Choroid plexus epithelial cell (primary cell): ENCODE data around the gene CISD3.

Experiments
- DNase-seq: peaks from one replicate; pipeline ENCODE4 v3.0.0-alpha.2; 2010; ENCODE audit warnings: low read depth
- H3K4me3 ChIP-seq: 2 replicates; pipeline ENCODE4 v1.5.1; 2011; ENCODE audit warnings: low read depth, mild to moderate bottlenecking, control low read depth, low read length, moderate library complexity
- TF ChIP-seq, protein P1 (sequence below): conservative IDR thresholded peaks from 2 replicates; pipeline ENCODE4 v1.5.1; 2011; ENCODE audit warnings: low read depth, mild to moderate bottlenecking, control low read depth, inconsistent platforms, low read length, moderate library complexity

The CISD3 gene

GRCh38 chr17:38761612-38762011 lies 31.5 kb downstream of the CISD3 start:
- peak; percentile 58 for DNase-seq
- TF ChIP-seq, protein P1, sequence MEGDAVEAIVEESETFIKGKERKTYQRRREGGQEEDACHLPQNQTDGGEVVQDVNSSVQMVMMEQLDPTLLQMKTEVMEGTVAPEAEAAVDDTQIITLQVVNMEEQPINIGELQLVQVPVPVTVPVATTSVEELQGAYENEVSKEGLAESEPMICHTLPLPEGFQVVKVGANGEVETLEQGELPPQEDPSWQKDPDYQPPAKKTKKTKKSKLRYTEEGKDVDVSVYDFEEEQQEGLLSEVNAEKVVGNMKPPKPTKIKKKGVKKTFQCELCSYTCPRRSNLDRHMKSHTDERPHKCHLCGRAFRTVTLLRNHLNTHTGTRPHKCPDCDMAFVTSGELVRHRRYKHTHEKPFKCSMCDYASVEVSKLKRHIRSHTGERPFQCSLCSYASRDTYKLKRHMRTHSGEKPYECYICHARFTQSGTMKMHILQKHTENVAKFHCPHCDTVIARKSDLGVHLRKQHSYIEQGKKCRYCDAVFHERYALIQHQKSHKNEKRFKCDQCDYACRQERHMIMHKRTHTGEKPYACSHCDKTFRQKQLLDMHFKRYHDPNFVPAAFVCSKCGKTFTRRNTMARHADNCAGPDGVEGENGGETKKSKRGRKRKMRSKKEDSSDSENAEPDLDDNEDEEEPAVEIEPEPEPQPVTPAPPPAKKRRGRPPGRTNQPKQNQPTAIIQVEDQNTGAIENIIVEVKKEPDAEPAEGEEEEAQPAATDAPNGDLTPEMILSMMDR, result peak; percentile 65
- H3K4me3 ChIP-seq, result no peak overlapping the region

DNA sequence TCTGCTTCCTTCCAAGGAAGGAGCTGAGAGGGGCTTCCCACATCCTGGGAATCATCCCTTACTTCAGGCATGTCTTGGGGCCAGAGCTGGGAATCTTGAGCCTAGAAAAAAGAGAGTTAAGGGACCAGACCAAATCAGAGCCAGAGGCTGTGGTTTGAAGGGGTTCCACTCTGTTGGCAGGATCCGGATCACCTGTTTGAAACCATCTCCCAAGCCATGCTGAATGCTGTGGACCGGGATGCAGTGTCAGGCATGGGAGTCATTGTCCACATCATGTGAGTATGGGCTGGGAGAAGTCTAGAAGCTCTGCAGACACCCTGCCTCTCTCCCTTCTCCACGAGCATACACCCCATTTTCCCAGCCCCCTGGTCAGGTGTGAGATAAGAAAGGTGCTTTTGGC lies 32.1 kb downstream of the CISD3 start:
- TF ChIP-seq, protein P1, result no peak
- H3K4me3 ChIP-seq, result no peak overlapping the region
- DNase-seq, result no peak

DNA sequence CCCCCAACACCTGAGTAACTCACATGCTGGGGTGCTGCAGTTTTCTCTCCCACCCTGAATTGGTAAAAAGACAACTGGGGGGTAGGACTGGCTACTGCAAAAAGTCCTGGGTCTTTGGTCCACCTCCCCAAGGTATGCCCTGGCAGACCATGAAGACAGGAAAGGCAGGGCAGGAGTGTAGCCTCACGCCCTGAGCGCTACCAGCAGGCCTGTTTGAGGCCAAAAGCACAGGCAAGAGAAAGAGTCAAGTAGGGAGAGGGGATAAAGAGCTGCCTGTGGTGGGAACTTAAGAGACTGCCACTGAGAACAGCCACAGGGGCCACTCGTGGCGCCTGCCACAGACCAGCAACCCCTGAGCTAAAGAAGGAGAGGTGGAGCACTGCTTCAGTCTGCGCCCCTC lies 36.2 kb downstream of the CISD3 start:
- no peak for DNase-seq
- TF ChIP-seq, protein P1, result no peak
- no peak overlapping the region for H3K4me3 ChIP-seq

GRCh38 chr17:38768417-38768816 lies 38.3 kb downstream of the CISD3 start:
- DNase-seq, result no peak
- TF ChIP-seq, protein P1, result no peak
- no peak overlapping the region for H3K4me3 ChIP-seq

DNA sequence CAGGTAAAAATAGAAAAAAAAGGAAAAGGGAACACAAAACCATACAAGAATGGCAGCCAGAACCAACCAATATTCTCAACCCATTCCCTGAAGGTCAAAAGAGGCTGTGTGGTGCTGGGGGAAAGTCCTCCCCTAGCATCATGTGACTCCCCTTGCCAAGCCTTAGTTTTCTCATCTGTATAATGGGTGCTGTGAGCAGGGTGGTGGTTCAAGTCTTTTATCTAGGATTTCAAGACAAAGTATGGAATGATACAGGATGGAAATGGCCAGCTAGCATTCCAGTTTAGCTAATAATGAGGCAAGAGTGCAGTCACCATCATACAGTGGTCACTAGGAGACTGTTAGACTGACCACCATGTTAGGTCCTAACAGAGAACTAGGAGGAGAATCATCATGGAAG lies 43.1 kb downstream of the CISD3 start:
- H3K4me3 ChIP-seq, result no peak overlapping the region
- TF ChIP-seq, protein P1, result no peak
- no peak for DNase-seq

DNA sequence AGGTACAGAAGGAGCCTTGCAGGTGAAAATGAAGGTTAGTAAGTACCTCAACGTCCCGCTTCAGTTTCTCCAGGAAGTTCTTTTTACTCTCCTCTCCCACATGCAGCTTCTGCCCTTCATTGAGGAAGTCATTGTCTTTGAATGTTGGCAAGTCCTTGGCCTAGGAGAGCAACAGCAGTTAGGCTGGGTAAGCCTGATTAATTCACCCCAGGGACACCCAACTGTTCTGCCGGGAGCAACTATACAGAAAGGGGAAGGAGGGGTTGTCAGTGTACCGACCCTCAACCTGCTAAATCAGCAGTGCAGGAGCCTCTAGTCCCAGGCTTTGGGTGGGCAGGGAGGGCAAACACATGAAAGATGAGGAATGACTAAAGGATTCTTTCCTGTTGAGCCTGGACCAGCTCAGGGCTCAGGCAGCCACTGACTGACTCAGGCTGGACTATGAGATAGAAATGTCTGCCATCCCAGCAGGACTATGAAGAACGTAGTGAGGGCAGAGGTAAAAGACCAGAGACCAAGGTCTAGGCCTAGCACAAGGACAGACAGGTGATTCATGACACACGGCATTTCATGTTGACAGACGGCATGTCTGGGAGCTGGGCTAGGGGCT lies 47.6 kb downstream of the CISD3 start:
- no peak overlapping the region for H3K4me3 ChIP-seq
- DNase-seq, result no peak
- TF ChIP-seq, protein P1, result no peak

DNA sequence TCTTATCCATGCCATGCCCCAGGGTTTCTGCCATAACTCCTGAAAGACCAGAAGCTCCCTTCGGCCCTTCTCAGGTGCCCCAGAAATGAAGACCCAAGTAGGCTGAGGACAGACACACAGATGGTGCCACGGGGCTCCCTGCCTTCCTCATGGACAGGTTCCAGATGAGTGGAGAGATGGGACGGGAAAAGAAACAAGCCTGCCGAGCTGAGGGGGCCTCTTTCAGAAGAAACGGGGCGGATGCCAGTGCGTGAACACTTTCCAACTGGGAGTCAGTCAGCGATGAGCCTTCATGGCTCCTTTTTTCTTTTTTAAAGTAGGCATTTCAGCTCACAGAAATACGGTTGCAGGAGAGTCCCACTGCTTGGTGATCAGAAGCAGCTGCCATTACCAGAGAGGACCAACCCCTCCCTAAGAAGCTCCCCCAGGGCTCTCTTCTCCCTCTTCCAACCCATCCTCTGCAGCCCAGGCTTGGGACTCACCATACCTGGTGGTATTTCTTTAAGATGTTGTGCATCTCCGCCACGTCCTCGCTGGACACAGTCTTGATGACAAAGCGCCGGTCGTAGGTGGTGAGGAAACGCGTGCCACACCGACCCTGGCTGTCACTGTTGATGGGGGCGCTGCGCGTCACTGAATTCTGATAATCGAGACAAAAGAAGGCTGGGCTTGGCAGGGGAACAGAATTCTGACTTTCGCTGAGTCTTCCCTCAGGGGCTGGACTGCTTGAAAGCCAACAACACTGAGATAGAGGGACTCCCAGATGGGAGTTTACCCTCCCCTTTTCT lies 50.0 kb downstream of the CISD3 start:
- no peak for DNase-seq
- TF ChIP-seq, protein P1, result no peak
- H3K4me3 ChIP-seq, result no peak overlapping the region
